GM21825 (cell line): ENCODE data around the gene PRR5L.

Experiments used
- ATAC-seq: cut with Tn5 transposase; IDR thresholded peaks from one replicate; pipeline ENCODE4 v1.9.1; 2021; ENCODE audit warnings: mild to moderate bottlenecking, moderate library complexity; ENCODE audit not compliant: unreplicated experiment

Gene PRR5L

GRCh38 chr11:36376009-36376887 is 80.2 kb downstream of the PRR5L start:
- ATAC-seq: no peak

GRCh38 chr11:36376888-36377758 is 81.0 kb downstream of the PRR5L start:
- peak; percentile 58 for ATAC-seq

GRCh38 chr11:36377759-36378564 is 81.9 kb downstream of the PRR5L start:
- no peak for ATAC-seq

GRCh38 chr11:36379653-36380052 is 83.6 kb downstream of the PRR5L start:
- no peak for ATAC-seq

GRCh38 chr11:36380296-36381014 is 84.4 kb downstream of the PRR5L start:
- ATAC-seq: no peak

GRCh38 chr11:36381015-36381360 is 84.9 kb downstream of the PRR5L start:
- ATAC-seq: no peak

- no peak for ATAC-seq
These were observed 87.1 kb downstream of the PRR5L start for GRCh38 chr11:36383195-36383594.

- no peak for ATAC-seq
These were observed 89.3 kb downstream of the PRR5L start for GRCh38 chr11:36385121-36385970.

GRCh38 chr11:36386411-36386810 is 90.3 kb downstream of the PRR5L start:
- ATAC-seq: no peak

GRCh38 chr11:36388071-36388470 is 92.0 kb downstream of the PRR5L start:
- ATAC-seq: no peak

- ATAC-seq: no peak
These were observed 92.9 kb downstream of the PRR5L start for GRCh38 chr11:36388951-36389350.

GRCh38 chr11:36389811-36390210 is 93.7 kb downstream of the PRR5L start:
- no peak for ATAC-seq

- no peak for ATAC-seq
These were observed 94.9 kb downstream of the PRR5L start for GRCh38 chr11:36390963-36391471.

GRCh38 chr11:36392196-36392595 is 96.1 kb downstream of the PRR5L start:
- ATAC-seq: no peak

- no peak for ATAC-seq
These were observed 98.0 kb downstream of the PRR5L start for GRCh38 chr11:36394056-36394455.

GRCh38 chr11:36394926-36395325 is 98.8 kb downstream of the PRR5L start:
- ATAC-seq: no peak

GRCh38 chr11:36395978-36396736 is 100.1 kb downstream of the PRR5L start:
- ATAC-seq: no peak

- ATAC-seq: no peak
These were observed 102.3 kb downstream of the PRR5L start for GRCh38 chr11:36398231-36398953.
